Stromal cell of bone marrow (primary cell): ENCODE data around the gene HDAC10.

Source experiments
- DNase-seq: peaks from one replicate; pipeline ENCODE4 v3.0.0-alpha.2; 2012; ENCODE audit warnings: low read depth

HDAC10 gene

GRCh38 chr22:50200461-50201190, 50.4 kb downstream of the HDAC10 start, which contains the start of gene SELENOO:
SELENOO (plus strand) TSS chr22:50201011; CDS start chr22:50201037, 26 bp downstream.
- peak; percentile 69 for DNase-seq

- no peak for DNase-seq
These were observed 51.1 kb downstream of the HDAC10 start for GRCh38 chr22:50199829-50200460.

GRCh38 chr22:50199251-50199721, 51.8 kb downstream of the HDAC10 start:
- no peak for DNase-seq

- DNase-seq: no peak
These were observed 52.4 kb downstream of the HDAC10 start for GRCh38 chr22:50198624-50199017.

GRCh38 chr22:50197856-50198623, 53.0 kb downstream of the HDAC10 start:
- no peak for DNase-seq

- DNase-seq: no peak
These were observed 53.9 kb downstream of the HDAC10 start for GRCh38 chr22:50197000-50197800.

- DNase-seq: no peak
These were observed 54.8 kb downstream of the HDAC10 start for GRCh38 chr22:50196256-50196655.
